ENCODE results near the gene LYPD6. TPM values are rescaled to one million over a fixed set of nuclear protein-coding genes. Genes with fewer than 3 reads are reported as not detected.
A peak's percentile ranks its signal among the peaks of the same experiment; 100 is the strongest.

The LYPD6 gene, protein sequence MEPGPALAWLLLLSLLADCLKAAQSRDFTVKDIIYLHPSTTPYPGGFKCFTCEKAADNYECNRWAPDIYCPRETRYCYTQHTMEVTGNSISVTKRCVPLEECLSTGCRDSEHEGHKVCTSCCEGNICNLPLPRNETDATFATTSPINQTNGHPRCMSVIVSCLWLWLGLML
- total RNA-seq (1.1 TPM), polyA plus RNA-seq (ENCODE audit: insufficient read depth, low read depth, low replicate concordance) (2.2 TPM)
- long read RNA-seq, donor 1, full-length matches to known transcripts = 3 of 3 reads
- long read RNA-seq, donor 1, partial matches to known transcripts = 0 of 3 reads
- long read RNA-seq, donor 1, other reads (novel, unspliced or antisense) = 0 of 3 reads
- long read RNA-seq, donor 2, full-length matches to known transcripts = 2 of 2 reads
- long read RNA-seq, donor 2, partial matches to known transcripts = 0 of 2 reads
- long read RNA-seq, donor 2, other reads (novel, unspliced or antisense) = 0 of 2 reads
- long read RNA-seq, donor 3, full-length matches to known transcripts = 8 of 8 reads
- long read RNA-seq, donor 3, partial matches to known transcripts = 0 of 8 reads
- long read RNA-seq, donor 3, other reads (novel, unspliced or antisense) = 0 of 8 reads
- long read RNA-seq, donor 4, full-length matches to known transcripts = 4 of 10 reads
- long read RNA-seq, donor 4, partial matches to known transcripts = 6 of 10 reads
- long read RNA-seq, donor 4, other reads (novel, unspliced or antisense) = 0 of 10 reads
- long read RNA-seq, donor 5 = 0 reads
- long read RNA-seq, donor 6, full-length matches to known transcripts = 2 of 2 reads
- long read RNA-seq, donor 6, partial matches to known transcripts = 0 of 2 reads
- long read RNA-seq, donor 6, other reads (novel, unspliced or antisense) = 0 of 2 reads
- long read RNA-seq, donor 7 = 0 reads
- long read RNA-seq, donor 8, full-length matches to known transcripts = 2 of 2 reads
- long read RNA-seq, donor 8, partial matches to known transcripts = 0 of 2 reads
- long read RNA-seq, donor 8, other reads (novel, unspliced or antisense) = 0 of 2 reads
- long read RNA-seq, donor 9, full-length matches to known transcripts = 1 of 1 reads
- long read RNA-seq, donor 9, partial matches to known transcripts = 0 of 1 reads
- long read RNA-seq, donor 9, other reads (novel, unspliced or antisense) = 0 of 1 reads
- long read RNA-seq, donor 10, full-length matches to known transcripts = 7 of 7 reads
- long read RNA-seq, donor 10, partial matches to known transcripts = 0 of 7 reads
- long read RNA-seq, donor 10, other reads (novel, unspliced or antisense) = 0 of 7 reads

DNA sequence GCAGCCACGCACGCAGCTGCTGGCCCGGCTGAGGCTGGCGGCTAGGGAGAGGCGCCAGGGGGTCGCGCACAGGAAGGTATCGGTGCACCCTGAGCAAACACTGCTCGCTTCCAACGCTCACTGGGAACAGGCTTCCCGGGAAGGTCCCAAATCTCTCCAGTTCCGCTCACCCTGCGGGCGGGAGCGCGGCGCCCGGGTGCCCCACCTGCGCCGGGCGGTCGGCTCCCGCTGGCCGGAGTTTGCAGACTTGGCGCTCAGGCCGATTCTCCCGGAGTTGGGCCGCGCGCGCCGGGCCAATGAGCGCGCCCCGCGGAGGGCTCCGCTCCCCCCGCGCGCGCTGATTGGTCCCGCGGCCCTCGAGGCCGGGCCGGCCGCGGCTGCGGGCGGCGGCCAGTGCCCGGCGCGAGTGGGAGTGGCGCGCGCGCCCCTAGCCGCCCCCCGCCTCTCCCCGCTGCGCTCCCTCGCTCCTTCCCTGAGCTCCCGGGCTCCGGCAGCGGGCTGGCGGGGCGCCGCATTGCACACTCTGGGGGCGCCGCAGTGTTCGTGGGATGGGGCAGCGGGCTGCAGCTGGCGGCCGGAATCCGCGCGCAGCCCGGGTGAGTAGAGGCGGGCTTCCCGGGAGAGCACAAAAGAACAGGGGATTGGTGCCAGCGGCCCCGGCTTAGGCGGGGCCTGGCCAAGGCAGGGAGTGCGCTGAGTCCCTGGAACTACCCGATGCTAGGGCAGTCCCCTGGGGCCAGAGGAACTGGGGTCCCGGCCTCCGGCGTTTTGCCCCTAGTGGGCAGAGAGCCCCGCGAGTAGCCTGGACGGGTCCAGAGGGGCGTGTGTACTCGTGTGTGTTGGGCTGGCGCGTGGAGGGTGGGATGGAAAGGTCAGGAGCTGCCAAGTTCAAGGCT lies at the start of gene LYPD6:
LYPD6 (plus strand) TSS at position 461 of the 896 bp plus-strand sequence. CDS start 107,122 bp downstream, outside the sequence.
- Histone ChIP-seq H3K36me3 (ENCODE audit: control insufficient read depth in 2 of 3, insufficient read depth in 3 of 3, low read length in 3 of 3) (no peaks in the 10 kb centered on the region), H3K27me3 (ENCODE audit: control insufficient read depth, insufficient read depth, low read length) (no peaks in the 10 kb centered on the region), H3K9ac (ENCODE audit: low read length in 3 of 3) (peak within 1 kb of the TSS; percentile 25 to 65 (median 60)), H3K27ac (ENCODE audit: low read depth in 2 of 2, low read length in 2 of 2) (no peak within 1 kb of the TSS), H3K4me1 (ENCODE audit: control insufficient read depth in 2 of 3, insufficient read depth in 2 of 3, low read depth in 1 of 3, low read length in 3 of 3) (peaks cover 0 to 5% (median 0%) of the 10 kb centered on the region in 3 donors), H3K4me3 (ENCODE audit: low read length in 3 of 3) (peak within 1 kb of the TSS; percentile 65 to 84 (median 75)), H3K9me3 (ENCODE audit: control insufficient read depth in 2 of 3, insufficient read depth in 1 of 3, low read length in 3 of 3) (no peaks in the 10 kb centered on the region)
- intact Hi-C loops (cut with DNase I) = no loop called here
- FAIRE-seq (no peak), DNase-seq (peak; percentile 80 to 95 (median 86))
- TF ChIP-seq, protein P1, sequence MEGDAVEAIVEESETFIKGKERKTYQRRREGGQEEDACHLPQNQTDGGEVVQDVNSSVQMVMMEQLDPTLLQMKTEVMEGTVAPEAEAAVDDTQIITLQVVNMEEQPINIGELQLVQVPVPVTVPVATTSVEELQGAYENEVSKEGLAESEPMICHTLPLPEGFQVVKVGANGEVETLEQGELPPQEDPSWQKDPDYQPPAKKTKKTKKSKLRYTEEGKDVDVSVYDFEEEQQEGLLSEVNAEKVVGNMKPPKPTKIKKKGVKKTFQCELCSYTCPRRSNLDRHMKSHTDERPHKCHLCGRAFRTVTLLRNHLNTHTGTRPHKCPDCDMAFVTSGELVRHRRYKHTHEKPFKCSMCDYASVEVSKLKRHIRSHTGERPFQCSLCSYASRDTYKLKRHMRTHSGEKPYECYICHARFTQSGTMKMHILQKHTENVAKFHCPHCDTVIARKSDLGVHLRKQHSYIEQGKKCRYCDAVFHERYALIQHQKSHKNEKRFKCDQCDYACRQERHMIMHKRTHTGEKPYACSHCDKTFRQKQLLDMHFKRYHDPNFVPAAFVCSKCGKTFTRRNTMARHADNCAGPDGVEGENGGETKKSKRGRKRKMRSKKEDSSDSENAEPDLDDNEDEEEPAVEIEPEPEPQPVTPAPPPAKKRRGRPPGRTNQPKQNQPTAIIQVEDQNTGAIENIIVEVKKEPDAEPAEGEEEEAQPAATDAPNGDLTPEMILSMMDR (IDR thresholded peaks at IDR 0.05; ENCODE audit: borderline replicate concordance, extremely low read depth, insufficient read depth) = no peak

DNA sequence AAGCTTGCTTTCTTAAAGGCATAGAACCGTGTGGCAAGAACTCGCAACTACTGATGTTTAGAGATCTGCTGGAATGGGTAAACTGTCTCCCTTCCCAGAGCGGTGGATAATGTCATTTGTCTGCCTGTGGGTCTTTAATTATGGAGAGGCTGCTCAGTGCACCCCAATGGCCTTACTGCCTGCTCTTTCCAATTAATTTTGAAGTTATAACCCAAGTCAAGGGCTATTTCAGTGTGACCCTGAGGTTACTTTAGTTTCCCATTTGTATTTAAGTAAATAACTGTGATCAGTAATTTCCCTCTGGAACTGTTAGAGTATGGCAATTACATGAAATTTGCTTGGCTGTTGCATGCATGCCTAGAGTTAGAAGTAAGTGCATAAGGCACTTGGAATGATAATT lies 48.9 kb upstream of the LYPD6 start:
- H3K36me3 ChIP-seq (ENCODE audit: control insufficient read depth in 2 of 3, insufficient read depth in 3 of 3, low read length in 3 of 3) = no peaks in the 10 kb centered on the region
- H3K4me3 ChIP-seq (ENCODE audit: low read length in 3 of 3) = no peak overlapping the region
- TF ChIP-seq, protein P1 (IDR thresholded peaks at IDR 0.05; ENCODE audit: borderline replicate concordance, extremely low read depth, insufficient read depth) = no peak
- H3K9me3 ChIP-seq (ENCODE audit: control insufficient read depth in 2 of 3, insufficient read depth in 1 of 3, low read length in 3 of 3) = no peaks in the 10 kb centered on the region
- H3K27ac ChIP-seq (ENCODE audit: low read depth in 2 of 2, low read length in 2 of 2) = no peak overlapping the region
- H3K4me1 ChIP-seq (ENCODE audit: control insufficient read depth in 2 of 3, insufficient read depth in 2 of 3, low read depth in 1 of 3, low read length in 3 of 3) = no peaks in the 10 kb centered on the region
- H3K9ac ChIP-seq (ENCODE audit: low read length in 3 of 3) = no peak overlapping the region
- FAIRE-seq (no peak), DNase-seq (no peak)
- intact Hi-C loops (cut with DNase I) = no loop called here
- H3K27me3 ChIP-seq (ENCODE audit: control insufficient read depth, insufficient read depth, low read length) = no peaks in the 10 kb centered on the region

DNA sequence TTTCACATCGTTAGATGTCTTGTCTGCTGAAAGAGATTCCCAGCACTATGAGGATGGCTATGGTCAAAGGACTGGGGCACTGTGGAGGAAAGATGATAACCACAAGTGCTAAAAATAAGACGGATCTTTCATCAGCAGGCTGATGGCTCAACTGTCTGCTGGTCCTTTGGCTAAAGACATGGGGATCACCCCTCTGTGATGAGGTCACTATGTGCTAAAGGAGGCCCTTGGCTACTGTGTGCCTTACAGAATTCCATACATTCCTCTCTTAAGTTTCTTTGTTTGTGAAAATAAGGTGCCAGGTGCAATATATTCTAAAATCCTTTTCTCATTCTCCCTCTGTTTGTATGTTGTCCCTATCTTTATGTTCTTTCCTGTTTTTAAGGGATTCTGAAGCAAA lies 39.7 kb upstream of the LYPD6 start:
- FAIRE-seq (no peak), DNase-seq (no peak)
- Histone ChIP-seq H3K4me3 (ENCODE audit: low read length in 3 of 3) (no peak overlapping the region), H3K9ac (ENCODE audit: low read length in 3 of 3) (no peak overlapping the region), H3K9me3 (ENCODE audit: control insufficient read depth in 2 of 3, insufficient read depth in 1 of 3, low read length in 3 of 3) (no peaks in the 10 kb centered on the region), H3K4me1 (ENCODE audit: control insufficient read depth in 2 of 3, insufficient read depth in 2 of 3, low read depth in 1 of 3, low read length in 3 of 3) (no peaks in the 10 kb centered on the region), H3K36me3 (ENCODE audit: control insufficient read depth in 2 of 3, insufficient read depth in 3 of 3, low read length in 3 of 3) (no peaks in the 10 kb centered on the region), H3K27me3 (ENCODE audit: control insufficient read depth, insufficient read depth, low read length) (no peaks in the 10 kb centered on the region), H3K27ac (ENCODE audit: low read depth in 2 of 2, low read length in 2 of 2) (no peak overlapping the region)
- TF ChIP-seq, protein P1 (IDR thresholded peaks at IDR 0.05; ENCODE audit: borderline replicate concordance, extremely low read depth, insufficient read depth) = no peak
- intact Hi-C loops (cut with DNase I) = no loop called here

All from kidney (tissue), 22 donors.